Endodermal cell (in vitro differentiated cells): ENCODE measurements around the gene ENC1. TPM values are rescaled to one million over a fixed set of nuclear protein-coding genes. Genes with fewer than 3 reads are reported as not detected.

Experiments
- DNase-seq: peaks from one replicate; pipeline ENCODE4 v3.0.0-alpha.2; 2017
- H3K27ac ChIP-seq: 2 replicates; pipeline ENCODE4 v1.5.1; 2013; ENCODE audit warnings: mild to moderate bottlenecking, low read depth, low read length, moderate library complexity
- H3K27me3 ChIP-seq: 2 replicates; pipeline ENCODE4 v1.6.1; 2013; ENCODE audit warnings: mild to moderate bottlenecking, low read length, moderate library complexity; ENCODE audit not compliant: insufficient read depth, control insufficient read depth, poor library complexity, severe bottlenecking
- H3K36me3 ChIP-seq: 2 replicates; pipeline ENCODE4 v1.7.0; 2013; ENCODE audit warnings: mild to moderate bottlenecking, low read length, moderate library complexity; ENCODE audit not compliant: control insufficient read depth, insufficient read depth
- H3K4me1 ChIP-seq: one replicate; pipeline ENCODE4 v1.7.0; 2013; ENCODE audit warnings: low read length; ENCODE audit not compliant: control insufficient read depth, insufficient read depth
- H3K4me3 ChIP-seq: 2 replicates; pipeline ENCODE4 v1.5.1; 2013; ENCODE audit warnings: mild to moderate bottlenecking, low read length, moderate library complexity
- H3K9ac ChIP-seq: 2 replicates; pipeline ENCODE4 v1.6.1; 2013; ENCODE audit warnings: mild to moderate bottlenecking, low read length, moderate library complexity; ENCODE audit not compliant: poor library complexity, severe bottlenecking; ENCODE audit errors: extremely low read depth
- H3K9me3 ChIP-seq: 2 replicates; pipeline ENCODE4 v1.6.1; 2013; ENCODE audit warnings: mild to moderate bottlenecking, low read length, moderate library complexity; ENCODE audit not compliant: control insufficient read depth
- H3K27ac Mint-ChIP-seq: 2 replicates; pipeline ENCODE4 v1.8.0; 2020; ENCODE audit warnings: mixed read lengths
- H3K27me3 Mint-ChIP-seq: 2 replicates; pipeline ENCODE4 v1.8.0; 2021; ENCODE audit warnings: mild to moderate bottlenecking, mixed read lengths; ENCODE audit not compliant: insufficient read depth
- H3K36me3 Mint-ChIP-seq: 2 replicates; pipeline ENCODE4 v1.8.0; 2020; ENCODE audit warnings: low read depth, mixed read lengths
- H3K4me1 Mint-ChIP-seq: 2 replicates; pipeline ENCODE4 v1.8.0; 2020; ENCODE audit warnings: mixed read lengths
- H3K4me3 Mint-ChIP-seq: 2 replicates; pipeline ENCODE4 v1.8.0; 2020; ENCODE audit warnings: mild to moderate bottlenecking, moderate library complexity, mixed read lengths
- H3K9me3 Mint-ChIP-seq: 2 replicates; pipeline ENCODE4 v1.8.0; 2020; ENCODE audit warnings: mild to moderate bottlenecking, mixed read lengths
- CTCF ChIP-seq: fragments of 200-600 bp; sonication (generic); conservative IDR thresholded peaks from 2 replicates; pipeline ENCODE4 v1.5.0; 2021; ENCODE audit warnings: antibody characterized with exemption, mild to moderate bottlenecking
- WGBS, 2 experiments: methylation state at CpG; one replicate each; pipeline versions ENCODE4 v1.1.5 to v1.1.7; 2013; ENCODE audit warnings: missing lambda C conversion rate in 2 of 2, mixed read lengths in 1 of 2; ENCODE audit not compliant: insufficient coverage in 1 of 2, insufficient read length in 1 of 2; 5-methylcytosine and 5-hydroxymethylcytosine counted together
- total RNA-seq, 2 donors: library from RNA; stranded (reverse); fragmentation: NEBNext Ultra II Directional in 1 of 2; extraction: Animal tissue kit (Norgen Biotek cat#: 25700) in 1 of 2; gene quantifications; 2 replicates in 1 of 2; 3 replicates in 1 of 2; pipeline ENCODE4 v1.2.1, GENCODE V29; 2021

ENC1 gene
- total RNA-seq, 2 donors from 2014 or later: 64.2 to 70.8 TPM

- Histone ChIP-seq H3K27ac (no peak overlapping the region), H3K4me3 (no peak overlapping the region), H3K9me3 (no peaks in the 10 kb centered on the region), H3K27me3 (no peaks in the 10 kb centered on the region), H3K36me3 (no peaks in the 10 kb centered on the region), H3K4me1 (peaks cover 16% of the 10 kb centered on the region), H3K9ac (no peak overlapping the region)
- Mint-ChIP-seq H3K36me3 (no peaks in the 10 kb centered on the region), H3K27me3 (no peaks in the 10 kb centered on the region), H3K9me3 (peaks cover 3% of the 10 kb centered on the region), H3K4me3 (no peak overlapping the region), H3K27ac (no peak overlapping the region), H3K4me1 (peaks cover 43% of the 10 kb centered on the region)
- 89 to 91% methylated on average over 22 to 23 of the region's 23 CpGs for WGBS, 2 experiments
- TF ChIP-seq CTCF: no peak
- DNase-seq: no peak
Observed at GRCh38 chr5:74616236-74617146, 24.0 kb downstream of the ENC1 start.

- peaks cover 24% of the 10 kb centered on the region for H3K4me1 Mint-ChIP-seq
Observed at GRCh38 chr5:74613283-74613682, 27.2 kb downstream of the ENC1 start.

GRCh38 chr5:74612045-74612444 lies 28.5 kb downstream of the ENC1 start:
- Histone ChIP-seq H3K9me3 (no peaks in the 10 kb centered on the region), H3K27me3 (no peaks in the 10 kb centered on the region), H3K9ac (no peak overlapping the region), H3K4me1 (peaks cover 7% of the 10 kb centered on the region), H3K4me3 (no peak overlapping the region), H3K27ac (no peak overlapping the region), H3K36me3 (no peaks in the 10 kb centered on the region)
- Mint-ChIP-seq H3K36me3 (no peaks in the 10 kb centered on the region), H3K27ac (no peak overlapping the region), H3K9me3 (no peaks in the 10 kb centered on the region), H3K27me3 (no peaks in the 10 kb centered on the region), H3K4me3 (no peak overlapping the region), H3K4me1 (peaks cover 12% of the 10 kb centered on the region)
- DNase-seq: no peak
- TF ChIP-seq CTCF: no peak
- 91 to 100% methylated on average over 1 to 3 of the region's 3 CpGs for WGBS, 2 experiments

More at GRCh38 chr5:74613283-74613682, 27.2 kb downstream of the ENC1 start:
- H3K9me3 Mint-ChIP-seq: no peaks in the 10 kb centered on the region
- no peak overlapping the region for H3K27ac Mint-ChIP-seq
- Histone ChIP-seq H3K27ac (no peak overlapping the region), H3K36me3 (no peaks in the 10 kb centered on the region), H3K4me1 (peaks cover 12% of the 10 kb centered on the region), H3K9ac (no peak overlapping the region), H3K9me3 (no peaks in the 10 kb centered on the region), H3K27me3 (no peaks in the 10 kb centered on the region), H3K4me3 (no peak overlapping the region)
- H3K36me3 Mint-ChIP-seq: no peaks in the 10 kb centered on the region
- no peak for DNase-seq
- TF ChIP-seq CTCF: no peak
- WGBS, 2 experiments: 90 to 98% methylated on average over 2 of the region's 2 CpGs
- no peak overlapping the region for H3K4me3 Mint-ChIP-seq
- no peaks in the 10 kb centered on the region for H3K27me3 Mint-ChIP-seq
